HPDE6-E6E7 (cell line): ENCODE results near the gene ERP44.
A peak's percentile ranks its signal among the peaks of the same experiment; 100 is the strongest.
"Not testable (repeated sequence)": the region's sequence is repeated elsewhere in the genome, so short reads cannot be mapped to it uniquely, and the experiment has no call there.

Experiments
- DNase-seq: peaks from one replicate; pipeline ENCODE4 v3.0.0; 2011; ENCODE audit warnings: missing footprints; ENCODE audit errors: extremely low spot score

ERP44 gene

GRCh38 chr9:100011062-100011681 is 87.6 kb downstream of the ERP44 start:
- no peak for DNase-seq

GRCh38 chr9:99999797-100000196 is 99.0 kb downstream of the ERP44 start:
- no peak for DNase-seq

GRCh38 chr9:99998866-99999265 is 99.9 kb downstream of the ERP44 start:
- no peak for DNase-seq

- DNase-seq: no peak
Observed at GRCh38 chr9:99998266-99998665, 100.5 kb downstream of the ERP44 start.

- not testable (repeated sequence) for DNase-seq
Observed at GRCh38 chr9:99990508-99990907, 108.3 kb downstream of the ERP44 start.

- DNase-seq: no peak
Observed at GRCh38 chr9:99986642-99987041, 112.2 kb downstream of the ERP44 start.

GRCh38 chr9:99980598-99980997 is 118.2 kb downstream of the ERP44 start:
- no peak for DNase-seq

- DNase-seq: no peak
Observed at GRCh38 chr9:99978221-99978620, 120.6 kb downstream of the ERP44 start.

GRCh38 chr9:99977033-99977792 is 121.6 kb downstream of the ERP44 start:
- no peak for DNase-seq

- no peak for DNase-seq
Observed at GRCh38 chr9:99973455-99973854, 125.3 kb downstream of the ERP44 start.

GRCh38 chr9:99971410-99971809 is 127.4 kb downstream of the ERP44 start:
- no peak for DNase-seq

GRCh38 chr9:99970481-99970880 is 128.3 kb downstream of the ERP44 start:
- DNase-seq: no peak

GRCh38 chr9:99967457-99967856 is 131.3 kb downstream of the ERP44 start:
- no peak for DNase-seq

- DNase-seq: peak; percentile 68
Observed at GRCh38 chr9:99966716-99967115, 132.1 kb downstream of the ERP44 start.

- DNase-seq: no peak
Observed at GRCh38 chr9:99966001-99966400, 132.8 kb downstream of the ERP44 start.

- no peak for DNase-seq
Observed at GRCh38 chr9:99964336-99964735, 134.5 kb downstream of the ERP44 start.

GRCh38 chr9:99962680-99963261 is 136.0 kb downstream of the ERP44 start:
- DNase-seq: no peak

GRCh38 chr9:99955606-99956005 is 143.2 kb downstream of the ERP44 start:
- DNase-seq: no peak

GRCh38 chr9:99954819-99955218 is 144.0 kb downstream of the ERP44 start:
- DNase-seq: no peak

GRCh38 chr9:99953861-99954507 is 144.8 kb downstream of the ERP44 start:
- DNase-seq: no peak

- no peak for DNase-seq
Observed at GRCh38 chr9:99948896-99949295, 149.9 kb downstream of the ERP44 start.

- no peak for DNase-seq
Observed at GRCh38 chr9:99948482-99948881, 150.3 kb downstream of the ERP44 start.

GRCh38 chr9:99947395-99947794 is 151.4 kb downstream of the ERP44 start:
- no peak for DNase-seq
